HG03354 (cell line): ENCODE measurements around the gene PRSS3.
"Not testable (repeated sequence)": the region's sequence is repeated elsewhere in the genome, so short reads cannot be mapped to it uniquely, and the experiment has no call there.

Experiments
- ATAC-seq: cut with Tn5 transposase; IDR thresholded peaks from one replicate; pipeline ENCODE4 v1.9.1; 2021; ENCODE audit warnings: mild to moderate bottlenecking; ENCODE audit not compliant: unreplicated experiment, poor library complexity, severe bottlenecking

The PRSS3 gene

GRCh38 chr9:33815781-33816180 is 20.4 kb downstream of the PRSS3 start:
- ATAC-seq, result no peak

GRCh38 chr9:33816327-33817252 is 21.2 kb downstream of the PRSS3 start, which contains the start of gene UBE2R2:
Gene UBE2R2 (plus strand): TSS chr9:33817160. CDS start chr9:33817758, 598 bp downstream.
- peak; percentile 60 for ATAC-seq

DNA sequence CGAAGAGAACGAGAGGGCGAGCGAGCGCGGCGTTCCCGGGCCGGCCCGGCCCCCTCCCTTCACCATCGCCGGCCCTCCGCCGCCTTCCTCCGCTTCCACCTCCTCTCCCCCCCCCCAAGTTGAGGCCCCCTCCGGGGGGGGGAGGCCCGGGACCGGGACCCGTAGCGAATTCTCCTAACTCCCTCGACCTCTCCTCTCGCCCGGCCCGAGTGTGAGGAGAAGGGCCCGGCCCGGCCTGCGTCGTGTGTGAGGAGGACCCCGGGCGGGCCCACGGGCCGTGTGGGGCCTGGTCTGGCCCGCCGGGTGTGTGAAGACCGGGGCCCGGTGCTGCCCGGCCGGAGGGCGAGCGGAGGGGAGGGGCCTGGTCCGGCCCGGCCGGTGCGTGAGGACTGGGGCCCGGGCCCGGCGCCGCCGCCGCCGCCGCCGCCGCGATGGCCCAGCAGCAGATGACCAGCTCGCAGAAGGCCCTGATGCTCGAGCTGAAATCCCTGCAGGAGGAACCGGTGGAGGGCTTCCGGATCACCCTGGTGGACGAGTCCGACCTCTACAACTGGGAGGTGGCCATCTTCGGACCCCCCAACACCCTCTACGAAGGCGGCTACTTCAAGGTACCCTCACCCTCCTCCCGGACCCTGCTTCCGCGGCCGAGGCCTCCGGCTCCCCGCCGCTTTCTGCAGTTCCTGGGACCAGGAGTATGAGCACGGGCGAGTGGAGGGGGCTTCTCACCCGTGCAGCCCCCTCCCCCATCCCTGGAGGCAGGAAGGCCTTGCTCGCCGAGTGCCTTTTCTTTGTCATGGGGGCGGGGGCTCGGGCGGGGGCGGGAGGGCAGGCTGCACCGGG is 22.2 kb downstream of the PRSS3 start:
- ATAC-seq, result peak; percentile 33

DNA sequence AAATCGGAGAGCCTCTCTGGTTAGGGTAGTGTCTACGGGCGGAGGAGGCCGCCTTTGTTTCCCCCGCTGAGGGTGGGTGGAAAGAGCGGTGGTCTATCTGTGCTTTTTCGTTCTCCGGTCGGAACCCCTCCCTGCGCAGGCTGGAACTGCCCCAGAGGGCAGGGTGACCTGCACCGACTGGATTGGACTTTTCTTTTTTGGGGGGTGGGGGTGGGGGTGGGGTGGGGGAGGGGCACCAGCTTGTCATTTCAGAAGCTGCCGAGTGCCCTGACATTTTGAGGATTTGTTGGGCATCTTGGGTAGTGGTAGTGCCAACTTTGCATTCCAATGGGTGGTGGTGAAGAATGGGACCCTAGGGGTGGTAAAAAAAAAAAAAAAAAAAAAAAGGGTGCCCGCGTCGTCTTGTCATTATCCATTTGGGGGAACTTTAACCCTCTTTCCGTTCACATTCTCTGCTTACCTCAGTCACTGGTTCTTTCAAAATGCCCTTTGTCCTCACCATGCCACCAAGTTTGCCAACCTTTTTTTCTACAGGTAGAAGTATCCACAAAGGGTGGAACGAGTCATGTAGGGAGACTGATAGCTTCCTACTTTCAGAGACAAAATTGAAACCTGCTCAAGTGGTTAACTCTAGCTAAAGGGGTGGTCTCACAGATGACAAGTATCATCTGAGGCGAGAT is 22.9 kb downstream of the PRSS3 start:
- ATAC-seq, result no peak

DNA sequence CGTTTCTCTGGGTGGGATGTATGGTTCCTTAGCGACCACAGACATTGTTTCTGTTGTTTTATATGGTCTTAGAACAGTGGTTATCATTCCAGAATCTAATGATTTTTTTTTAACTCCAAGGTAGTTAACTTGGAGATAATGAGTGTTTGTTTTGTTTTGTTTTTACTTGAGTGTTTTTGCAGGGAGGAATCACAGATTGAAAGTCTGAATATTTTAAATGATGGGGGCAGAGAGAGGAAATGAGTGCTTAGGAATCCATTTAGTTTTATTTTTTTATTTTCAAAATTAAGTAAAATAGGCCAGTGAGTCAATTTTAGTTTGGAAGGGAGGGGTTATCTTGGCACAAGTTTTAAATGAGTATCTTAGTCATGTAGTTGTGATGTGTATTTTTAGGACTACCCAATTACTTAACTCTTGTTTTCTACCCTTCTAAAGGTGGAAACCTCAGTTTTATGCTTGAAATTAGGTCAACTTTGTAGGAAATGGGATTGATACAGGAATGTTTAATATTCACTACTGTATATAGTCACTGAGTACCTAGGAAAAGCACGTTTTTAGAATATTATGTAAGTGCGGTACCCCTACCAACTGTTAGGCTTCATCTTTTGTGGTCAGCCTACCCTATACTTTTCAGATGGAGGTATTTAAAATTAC is 23.6 kb downstream of the PRSS3 start:
- no peak for ATAC-seq

- ATAC-seq, result no peak
Observed at GRCh38 chr9:33820231-33820745, 24.9 kb downstream of the PRSS3 start.

DNA sequence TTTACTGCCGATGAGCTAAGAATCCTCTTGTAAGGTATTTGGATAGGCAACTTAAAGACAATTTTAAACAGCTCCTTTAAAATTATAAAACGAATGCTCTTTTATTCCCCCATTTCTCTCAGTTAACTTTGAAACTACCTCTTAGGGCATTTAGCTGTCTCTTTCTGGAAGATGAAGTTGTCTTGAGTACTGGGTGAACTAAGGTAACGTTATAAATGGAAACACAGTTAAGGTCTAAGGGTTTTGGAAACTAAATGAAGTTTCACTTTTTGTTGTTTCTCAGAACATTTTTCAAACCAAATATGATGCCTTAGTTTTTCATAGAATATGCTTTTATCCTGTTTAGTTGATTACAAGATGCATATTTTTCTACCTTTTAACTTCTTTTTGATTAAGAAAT is 28.4 kb downstream of the PRSS3 start:
- ATAC-seq, result no peak

GRCh38 chr9:33827285-33827684 is 31.9 kb downstream of the PRSS3 start:
- ATAC-seq, result not testable (repeated sequence)

DNA sequence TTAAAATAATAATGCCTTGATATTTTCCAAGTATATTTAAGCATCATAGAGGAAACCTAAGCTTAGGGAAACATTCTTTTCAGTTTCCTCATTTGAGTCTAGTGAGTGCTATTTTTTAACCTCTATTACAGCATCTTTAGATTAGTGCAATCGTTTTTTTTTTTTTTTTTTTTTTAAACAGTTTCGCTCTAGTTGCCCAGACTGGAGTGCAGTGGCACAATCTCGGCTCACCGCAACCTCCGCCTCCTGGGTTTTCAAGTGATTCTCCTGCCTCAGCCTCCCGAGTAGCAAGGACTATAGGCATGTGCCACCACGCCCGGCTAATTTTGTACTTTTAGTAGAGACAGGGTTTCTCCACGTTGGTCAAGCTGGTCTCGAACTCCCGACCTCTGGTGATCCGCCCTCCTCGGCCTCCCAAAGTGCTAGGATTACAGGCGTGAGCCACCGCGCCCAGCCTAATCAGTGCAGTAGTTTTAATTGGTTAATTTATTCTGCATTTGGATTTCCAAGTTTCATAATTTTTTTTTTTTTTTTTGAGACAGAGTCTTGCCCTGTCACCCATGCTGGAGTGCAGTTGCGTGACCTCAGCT is 34.4 kb downstream of the PRSS3 start:
- ATAC-seq, result not testable (repeated sequence)

- ATAC-seq, result no peak
Observed at GRCh38 chr9:33835625-33836260, 40.4 kb downstream of the PRSS3 start.

DNA sequence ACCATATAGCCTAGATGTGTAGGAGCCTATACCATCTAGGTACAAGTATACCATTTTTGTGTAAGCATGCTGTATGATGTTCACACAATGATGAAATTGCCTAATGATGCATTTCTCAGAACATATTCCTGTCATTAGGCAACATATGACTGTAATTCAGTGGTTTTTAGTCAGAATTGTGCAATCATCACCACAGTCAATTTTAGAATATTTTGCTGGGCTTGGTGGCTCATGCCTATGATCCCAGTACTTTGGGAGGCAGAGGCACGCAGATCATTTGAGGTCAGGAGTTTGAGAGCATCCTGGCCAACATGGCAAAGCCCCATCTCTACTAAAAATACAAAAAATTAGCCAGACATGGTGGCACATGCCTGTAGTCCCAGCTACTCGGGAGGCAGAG is 40.9 kb downstream of the PRSS3 start:
- ATAC-seq, result not testable (repeated sequence)

DNA sequence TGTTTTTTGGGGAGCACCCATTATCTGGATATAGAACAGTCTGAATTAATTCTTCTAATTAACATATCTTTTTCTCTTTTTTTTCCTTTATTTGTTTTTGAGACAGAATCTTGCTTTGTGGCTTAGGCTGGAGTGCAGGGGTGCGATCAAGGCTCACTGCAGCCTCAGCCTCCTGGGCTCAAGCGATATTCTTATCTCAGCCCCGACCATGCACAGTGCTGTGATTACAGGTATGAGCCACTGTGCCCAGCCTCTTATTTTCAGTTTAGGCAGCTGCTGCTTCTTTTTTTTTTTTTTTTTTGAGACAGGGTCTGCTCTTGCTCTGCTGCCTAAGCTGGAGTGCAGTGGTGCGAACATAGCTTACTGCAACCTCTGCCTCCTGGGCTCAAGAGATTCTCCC is 41.8 kb downstream of the PRSS3 start:
- ATAC-seq, result no peak

GRCh38 chr9:33840381-33840780 is 45.0 kb downstream of the PRSS3 start:
- ATAC-seq, result no peak

- no peak for ATAC-seq
Observed at GRCh38 chr9:33843312-33843961, 48.1 kb downstream of the PRSS3 start.

DNA sequence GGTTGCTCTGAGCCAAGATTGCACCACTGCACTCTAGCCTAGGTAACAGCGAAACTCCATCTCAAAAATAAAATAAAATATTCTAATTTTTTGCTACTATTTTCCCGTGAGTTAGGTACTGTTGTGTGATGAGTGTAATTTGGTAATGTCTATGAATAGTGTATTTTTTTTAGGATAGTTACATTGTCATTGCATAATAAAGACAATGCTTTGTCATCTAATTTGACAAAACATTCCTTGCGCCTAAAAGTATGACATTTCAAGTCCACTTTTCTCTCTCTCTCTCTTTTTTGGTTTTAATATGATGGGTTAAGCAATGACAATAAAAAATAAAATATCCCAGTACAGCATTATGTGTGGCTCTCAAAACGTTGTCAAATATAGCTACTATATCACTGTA is 50.9 kb downstream of the PRSS3 start:
- ATAC-seq, result no peak

DNA sequence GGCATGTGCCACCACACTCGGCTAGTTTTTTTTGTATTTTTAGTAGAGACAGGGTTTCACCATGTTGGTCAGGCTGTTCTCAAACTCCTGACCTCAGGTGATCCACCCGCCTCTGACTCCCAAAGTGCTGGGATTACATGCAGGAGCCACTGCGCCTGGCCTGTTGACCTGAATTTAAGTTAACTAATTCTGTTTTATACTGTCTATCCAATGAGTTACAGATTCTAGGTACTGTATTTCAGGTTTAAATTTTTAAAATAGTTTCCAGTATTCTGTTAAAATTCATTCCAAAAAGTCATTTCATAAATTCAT is 52.5 kb downstream of the PRSS3 start:
- ATAC-seq, result not testable (repeated sequence)
